Dendritic cell treated with granulocyte-macrophage colony-stimulating factor and Interleukin-4, amounts not matched to agents 40 ng/mL and 50 ng/mL, for 4 days (primary cell): ENCODE results near the gene DDN.

Experiments
- H3K27ac Mint-ChIP-seq: one replicate; pipeline ENCODE4 v1.8.0; 2022; ENCODE audit warnings: mild to moderate bottlenecking, mixed read lengths
- H3K27me3 Mint-ChIP-seq: one replicate; pipeline ENCODE4 v1.8.0; 2022; ENCODE audit warnings: mild to moderate bottlenecking, mixed read lengths
- H3K36me3 Mint-ChIP-seq: one replicate; pipeline ENCODE4 v1.8.0; 2022; ENCODE audit warnings: low read depth, mixed read lengths
- H3K4me1 Mint-ChIP-seq: one replicate; pipeline ENCODE4 v1.8.0; 2022; ENCODE audit warnings: low read depth, mixed read lengths
- H3K4me3 Mint-ChIP-seq: one replicate; pipeline ENCODE4 v1.8.0; 2022; ENCODE audit warnings: mild to moderate bottlenecking, moderate library complexity, mixed read lengths
- H3K9me3 Mint-ChIP-seq: one replicate; pipeline ENCODE4 v1.8.0; 2022; ENCODE audit warnings: mixed read lengths
- intact Hi-C: fragments of 100-400 bp; cut with micrococcal nuclease; formaldehyde crosslinking; loops from one replicate; pipeline ENCODE4 v1.15.0; 2022

The DDN gene

DNA sequence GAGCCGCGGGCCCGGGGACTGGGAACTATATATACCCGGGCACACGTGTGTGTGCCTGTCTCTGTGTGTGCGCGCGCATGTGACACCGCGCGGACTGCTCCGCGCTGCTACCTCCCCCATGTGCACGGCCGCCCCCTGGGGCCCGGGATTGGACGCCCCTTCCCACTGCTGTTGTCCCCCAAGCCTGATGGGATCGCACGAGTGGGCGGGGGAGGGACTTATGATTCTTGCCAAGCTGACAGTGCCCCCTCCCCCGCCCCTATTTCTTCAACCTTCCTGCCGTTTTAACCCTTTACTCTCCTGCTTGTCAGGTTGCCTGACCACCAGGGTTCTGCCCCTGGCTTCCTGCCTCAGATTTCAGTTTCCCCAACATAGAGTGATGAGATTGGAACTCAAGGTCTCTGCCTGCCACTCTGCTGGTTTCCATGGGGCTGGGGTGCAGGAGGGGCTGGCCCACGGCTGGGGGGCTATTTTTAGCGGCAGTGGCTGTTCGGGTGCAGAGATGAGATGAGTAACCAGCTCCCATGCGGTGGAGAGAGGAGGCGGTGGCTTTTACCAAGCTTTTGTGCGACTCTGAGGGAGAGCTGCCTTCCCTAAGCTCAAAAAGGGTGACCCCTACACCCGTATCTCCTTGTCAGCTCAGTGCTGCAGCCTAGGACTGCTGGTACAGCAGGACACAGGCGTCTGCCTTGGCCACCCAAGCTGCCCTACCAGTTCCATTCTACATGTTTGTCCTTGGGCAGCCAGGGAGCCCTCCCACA, at the start of gene DDN:
TSS of gene DDN (minus strand) at position 5 of the 761 bp plus-strand sequence. CDS start 88 bp downstream, outside the sequence.
- H3K27me3 Mint-ChIP-seq: peaks cover 74% of the 10 kb centered on the region
- H3K36me3 Mint-ChIP-seq: peaks cover 45% of the 10 kb centered on the region
- H3K27ac Mint-ChIP-seq: no peak within 1 kb of the TSS

DNA sequence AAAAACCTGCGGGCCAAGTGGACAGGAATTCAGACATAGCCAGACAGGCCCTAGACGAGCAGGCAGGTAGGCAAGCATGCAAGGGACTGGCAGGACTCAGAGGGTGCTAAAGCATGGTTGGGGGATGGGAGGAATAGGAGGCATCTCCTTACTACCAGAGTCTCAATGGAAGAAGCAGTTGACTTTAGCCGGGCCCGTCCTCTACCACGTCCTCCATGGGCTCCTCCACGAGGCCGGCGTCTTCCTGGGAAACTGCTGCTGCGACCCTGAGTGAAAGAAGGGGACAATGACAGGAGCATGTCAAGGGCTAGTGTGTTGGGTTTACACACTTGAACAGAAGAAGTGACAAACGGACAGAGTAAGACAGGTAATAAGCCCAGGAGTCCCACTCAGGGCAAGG, 49.8 kb upstream of the DDN start:
- Mint-ChIP-seq H3K27ac (no peak overlapping the region), H3K36me3 (peaks cover 100% of the 10 kb centered on the region), H3K9me3 (no peaks in the 10 kb centered on the region), H3K27me3 (no peaks in the 10 kb centered on the region), H3K4me3 (no peak overlapping the region), H3K4me1 (no peaks in the 10 kb centered on the region)
- intact Hi-C loops: no loop called here

More for the DNA sequence above, at the start of gene DDN:
- Mint-ChIP-seq H3K4me1 (peaks cover 58% of the 10 kb centered on the region), H3K4me3 (peak within 1 kb of the TSS; percentile 66), H3K9me3 (no peaks in the 10 kb centered on the region)
- intact Hi-C loops: no loop called here

GRCh38 chr12:49046129-49046895, 47.1 kb upstream of the DDN start:
- Mint-ChIP-seq H3K9me3 (no peaks in the 10 kb centered on the region), H3K27me3 (no peaks in the 10 kb centered on the region), H3K4me1 (no peaks in the 10 kb centered on the region), H3K27ac (no peak overlapping the region), H3K4me3 (no peak overlapping the region), H3K36me3 (peaks cover 100% of the 10 kb centered on the region)
- intact Hi-C loops: no loop called here

GRCh38 chr12:49044660-49045059, 45.5 kb upstream of the DDN start:
- no peaks in the 10 kb centered on the region for H3K4me1 Mint-ChIP-seq
- intact Hi-C loops: no loop called here
- no peak overlapping the region for H3K4me3 Mint-ChIP-seq
- peaks cover 100% of the 10 kb centered on the region for H3K36me3 Mint-ChIP-seq
- no peaks in the 10 kb centered on the region for H3K27me3 Mint-ChIP-seq
- no peak overlapping the region for H3K27ac Mint-ChIP-seq
- no peaks in the 10 kb centered on the region for H3K9me3 Mint-ChIP-seq

- intact Hi-C loops: loop anchor here (1.0 kb wide), 1 partner anchor 48 kb away; no protein-coding TSS in a partner anchor
- peaks cover 100% of the 10 kb centered on the region for H3K36me3 Mint-ChIP-seq
- H3K27me3 Mint-ChIP-seq: no peaks in the 10 kb centered on the region
Measured at GRCh38 chr12:49043856-49044258, 44.7 kb upstream of the DDN start.

DNA sequence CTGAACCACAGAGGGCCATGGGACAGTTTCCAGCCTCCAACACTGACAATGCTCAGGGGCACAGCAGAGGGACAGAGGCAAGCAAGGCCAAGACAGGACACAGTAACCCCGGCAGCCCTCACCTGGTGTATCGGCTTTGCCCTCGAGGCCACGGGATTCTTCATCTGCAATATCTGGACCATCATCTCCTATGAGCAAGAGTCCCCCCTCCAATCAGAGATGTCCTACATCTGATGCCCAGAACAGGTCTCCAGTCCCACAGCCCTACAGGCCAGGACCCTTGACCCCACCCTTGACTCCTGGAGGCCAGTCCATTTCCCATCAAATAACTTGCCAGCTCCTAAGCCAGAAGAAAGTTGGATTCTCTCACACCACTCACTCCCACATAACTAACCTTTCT, 44.1 kb upstream of the DDN start:
- no peaks in the 10 kb centered on the region for H3K27me3 Mint-ChIP-seq
- intact Hi-C loops: loop anchor here (1.0 kb wide), 1 partner anchor 47 kb away; no protein-coding TSS in a partner anchor
- no peaks in the 10 kb centered on the region for H3K9me3 Mint-ChIP-seq
- no peak overlapping the region for H3K4me3 Mint-ChIP-seq
- H3K27ac Mint-ChIP-seq: no peak overlapping the region
- H3K4me1 Mint-ChIP-seq: no peaks in the 10 kb centered on the region
- H3K36me3 Mint-ChIP-seq: peaks cover 100% of the 10 kb centered on the region

More at GRCh38 chr12:49043856-49044258, 44.7 kb upstream of the DDN start:
- H3K4me1 Mint-ChIP-seq: no peaks in the 10 kb centered on the region
- no peak overlapping the region for H3K4me3 Mint-ChIP-seq
- no peaks in the 10 kb centered on the region for H3K9me3 Mint-ChIP-seq
- H3K27ac Mint-ChIP-seq: no peak overlapping the region

- H3K27ac Mint-ChIP-seq: peak overlapping the region; percentile 14
- intact Hi-C loops: no loop called here
- H3K27me3 Mint-ChIP-seq: no peaks in the 10 kb centered on the region
- peaks cover 100% of the 10 kb centered on the region for H3K36me3 Mint-ChIP-seq
- no peaks in the 10 kb centered on the region for H3K4me1 Mint-ChIP-seq
- no peak overlapping the region for H3K4me3 Mint-ChIP-seq
- no peaks in the 10 kb centered on the region for H3K9me3 Mint-ChIP-seq
Measured at GRCh38 chr12:49041881-49042484, 42.8 kb upstream of the DDN start.

DNA sequence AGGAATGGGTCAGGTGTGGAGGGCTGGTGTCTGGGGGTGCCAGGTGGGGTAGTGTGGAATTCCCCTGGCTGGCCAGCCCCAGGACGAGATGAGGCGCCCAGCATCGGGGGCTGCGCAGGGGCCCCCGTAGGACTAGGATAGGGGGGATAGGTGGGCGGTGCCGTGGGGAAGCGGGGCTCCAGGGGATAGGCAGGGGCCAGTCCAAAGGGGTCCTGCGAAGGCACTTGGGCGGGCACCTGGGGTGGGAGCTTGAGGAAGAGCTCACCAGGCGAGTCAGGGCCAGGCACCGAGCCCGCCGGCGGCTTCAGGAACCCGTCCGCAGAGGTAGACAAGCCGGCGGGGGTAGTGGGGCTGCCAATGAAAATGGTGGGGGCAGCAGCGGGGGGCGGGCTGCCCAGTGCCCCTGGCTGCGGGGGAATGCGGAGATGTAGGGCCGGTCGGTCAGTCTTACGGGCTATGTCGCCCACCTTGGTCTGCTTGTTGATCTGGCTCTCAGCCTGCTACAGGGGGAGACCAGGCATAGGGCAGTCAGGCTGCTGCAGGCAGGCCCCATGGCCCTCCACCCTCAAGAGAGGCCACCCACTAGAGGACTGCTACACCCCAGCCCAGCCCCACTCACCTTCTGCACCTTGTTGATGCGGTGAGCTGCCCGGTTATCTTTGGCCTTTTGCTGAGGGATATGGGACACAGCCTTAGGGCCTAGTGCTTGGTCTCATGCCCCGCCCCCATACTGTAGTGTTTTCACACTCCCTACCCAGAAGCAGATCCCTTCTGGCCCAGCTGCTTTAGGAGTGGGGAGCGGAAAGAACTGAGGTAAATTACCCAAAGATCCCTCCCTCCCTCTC, 42.1 kb upstream of the DDN start:
- intact Hi-C loops: no loop called here
- Mint-ChIP-seq H3K9me3 (no peaks in the 10 kb centered on the region), H3K27ac (no peak overlapping the region), H3K4me1 (no peaks in the 10 kb centered on the region), H3K36me3 (peaks cover 100% of the 10 kb centered on the region), H3K4me3 (no peak overlapping the region), H3K27me3 (no peaks in the 10 kb centered on the region)

- Mint-ChIP-seq H3K27ac (no peak overlapping the region), H3K27me3 (no peaks in the 10 kb centered on the region), H3K36me3 (peaks cover 100% of the 10 kb centered on the region), H3K9me3 (no peaks in the 10 kb centered on the region), H3K4me3 (no peak overlapping the region), H3K4me1 (no peaks in the 10 kb centered on the region)
- intact Hi-C loops: no loop called here
Measured at GRCh38 chr12:49040364-49040855, 41.2 kb upstream of the DDN start.

DNA sequence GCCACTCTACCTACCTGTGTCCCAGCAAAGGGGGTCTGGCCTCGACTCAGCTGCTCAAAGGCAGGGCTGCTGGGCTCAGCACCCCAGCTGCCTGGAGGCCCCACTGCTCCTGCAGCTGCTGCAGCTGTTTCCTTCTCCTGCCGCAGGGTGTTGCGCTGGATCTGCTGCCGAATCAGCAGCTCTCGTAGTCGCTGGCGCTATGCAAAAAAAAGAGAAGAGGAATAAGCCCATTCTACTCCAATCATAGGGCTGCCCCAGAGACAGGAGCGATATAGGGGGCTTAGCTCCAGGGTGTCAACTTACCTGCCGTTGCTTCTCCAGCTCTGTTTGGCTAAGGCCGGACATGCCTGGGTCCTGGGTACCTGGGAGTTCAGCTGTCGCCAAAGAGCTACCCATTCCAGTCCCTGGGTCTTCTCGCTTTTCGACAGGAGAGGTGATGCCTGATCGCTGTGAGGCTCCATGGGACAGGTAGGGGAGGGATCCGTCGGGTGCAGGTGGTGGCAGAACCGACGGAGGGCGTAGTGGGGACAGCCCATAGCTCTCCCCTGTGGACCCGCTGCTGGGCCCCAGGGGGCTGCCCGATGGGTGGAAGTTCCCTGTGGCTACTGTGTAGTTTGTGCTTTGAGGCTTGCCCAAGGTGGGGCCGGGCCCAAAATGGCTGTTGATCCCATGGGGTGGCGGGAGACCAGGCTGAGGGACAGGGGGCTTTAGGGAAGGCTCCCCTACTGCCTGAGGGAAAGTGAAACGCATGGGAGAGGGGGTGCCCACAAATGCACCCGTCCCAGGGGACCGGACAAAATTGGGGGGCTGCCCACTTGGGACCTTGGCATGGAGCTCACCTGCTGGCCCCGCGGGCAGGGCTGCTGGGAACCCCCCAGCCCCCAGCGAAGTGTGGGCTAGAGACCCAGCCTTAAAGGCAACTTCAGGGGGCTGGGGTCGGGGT, 40.5 kb upstream of the DDN start:
- Mint-ChIP-seq H3K27ac (no peak overlapping the region), H3K27me3 (no peaks in the 10 kb centered on the region)
- intact Hi-C loops: no loop called here

GRCh38 chr12:49038291-49038955, 39.2 kb upstream of the DDN start:
- Mint-ChIP-seq H3K4me1 (no peaks in the 10 kb centered on the region), H3K4me3 (no peak overlapping the region), H3K27me3 (no peaks in the 10 kb centered on the region), H3K36me3 (peaks cover 100% of the 10 kb centered on the region), H3K9me3 (no peaks in the 10 kb centered on the region), H3K27ac (no peak overlapping the region)
- intact Hi-C loops: no loop called here

More for the DNA sequence above, 40.5 kb upstream of the DDN start:
- Mint-ChIP-seq H3K9me3 (no peaks in the 10 kb centered on the region), H3K4me1 (no peaks in the 10 kb centered on the region), H3K4me3 (no peak overlapping the region), H3K36me3 (peaks cover 100% of the 10 kb centered on the region)

GRCh38 chr12:49037947-49038237, 38.7 kb upstream of the DDN start:
- peaks cover 100% of the 10 kb centered on the region for H3K36me3 Mint-ChIP-seq
- H3K4me3 Mint-ChIP-seq: no peak overlapping the region
- no peaks in the 10 kb centered on the region for H3K27me3 Mint-ChIP-seq
- H3K9me3 Mint-ChIP-seq: no peaks in the 10 kb centered on the region
- no peaks in the 10 kb centered on the region for H3K4me1 Mint-ChIP-seq
- H3K27ac Mint-ChIP-seq: no peak overlapping the region
- intact Hi-C loops: no loop called here
